HG03039 (cell line): ENCODE results near the gene HOXA10.

Experiments
- ATAC-seq: cut with Tn5 transposase; IDR thresholded peaks from one replicate; pipeline ENCODE4 v1.9.1; 2021; ENCODE audit warnings: mild to moderate bottlenecking, moderate library complexity; ENCODE audit not compliant: unreplicated experiment

HOXA10 gene

GRCh38 chr7:27203964-27204594 lies 30.0 kb upstream of the HOXA10 start:
- no peak for ATAC-seq

- ATAC-seq: no peak
These were observed 29.3 kb upstream of the HOXA10 start for GRCh38 chr7:27203365-27203953.

GRCh38 chr7:27202862-27203134 lies 28.7 kb upstream of the HOXA10 start:
- no peak for ATAC-seq

GRCh38 chr7:27202018-27202861 lies 28.1 kb upstream of the HOXA10 start:
- no peak for ATAC-seq

GRCh38 chr7:27201580-27202017 lies 27.5 kb upstream of the HOXA10 start:
- ATAC-seq: no peak

GRCh38 chr7:27200761-27201579 lies 26.9 kb upstream of the HOXA10 start:
- no peak for ATAC-seq

- no peak for ATAC-seq
These were observed 26.0 kb upstream of the HOXA10 start, which contains the start of gene HOXA13 for GRCh38 chr7:27199849-27200760. TSS of gene HOXA13 (minus strand) at chr7:27200091. CDS start at chr7:27200077, 14 bp downstream.

GRCh38 chr7:27198871-27199801 lies 25.0 kb upstream of the HOXA10 start:
- no peak for ATAC-seq

GRCh38 chr7:27198138-27198841 lies 24.2 kb upstream of the HOXA10 start:
- no peak for ATAC-seq

GRCh38 chr7:27197137-27198042 lies 23.3 kb upstream of the HOXA10 start:
- no peak for ATAC-seq

- ATAC-seq: no peak
These were observed 22.2 kb upstream of the HOXA10 start for GRCh38 chr7:27196287-27196767.

- ATAC-seq: no peak
These were observed 20.7 kb upstream of the HOXA10 start for GRCh38 chr7:27194686-27195379.

- ATAC-seq: no peak
These were observed 19.9 kb upstream of the HOXA10 start for GRCh38 chr7:27194002-27194352.

- no peak for ATAC-seq
These were observed 19.3 kb upstream of the HOXA10 start for GRCh38 chr7:27193335-27194001.

GRCh38 chr7:27192546-27193334 lies 18.6 kb upstream of the HOXA10 start:
- ATAC-seq: no peak
